22Rv1 (cell line): ENCODE data around the gene DPAGT1.

Experiments used
- H3K27ac ChIP-seq: fragments of 450-650 bp; 2 replicates; pipeline ENCODE4 v1.5.1; 2017
- ZFX ChIP-seq: fragments of 450-650 bp; IDR thresholded peaks from 2 replicates; pipeline ENCODE4 v1.6.1; 2017; ENCODE audit warnings: antibody characterized with exemption, borderline replicate concordance
- TF ChIP-seq, protein P1 (sequence below): fragments of 450-650 bp; IDR thresholded peaks from 2 replicates; pipeline ENCODE4 v1.5.1; 2017; ENCODE audit warnings: mild to moderate bottlenecking

DPAGT1 gene

DNA sequence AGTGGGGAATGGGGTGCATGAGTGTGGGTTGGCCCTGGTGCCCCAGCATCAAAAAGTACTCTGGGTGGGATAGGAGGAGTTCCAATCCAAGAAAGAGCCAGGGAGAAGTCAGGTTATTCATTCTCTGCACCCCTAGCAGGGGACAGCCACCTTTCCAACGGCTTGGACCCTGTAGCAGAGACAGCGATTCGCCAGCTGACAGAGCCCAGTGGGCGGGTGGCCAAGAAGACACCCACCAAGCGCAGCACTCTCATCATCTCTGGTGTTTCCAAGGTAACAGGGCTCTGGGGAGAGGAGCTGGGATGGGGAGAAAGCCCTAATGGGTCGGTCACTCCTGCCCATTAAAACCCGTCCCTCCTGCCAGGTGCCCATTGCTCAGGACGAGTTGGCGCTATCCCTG, 12.1 kb upstream of the DPAGT1 start:
- TF ChIP-seq, protein P1, sequence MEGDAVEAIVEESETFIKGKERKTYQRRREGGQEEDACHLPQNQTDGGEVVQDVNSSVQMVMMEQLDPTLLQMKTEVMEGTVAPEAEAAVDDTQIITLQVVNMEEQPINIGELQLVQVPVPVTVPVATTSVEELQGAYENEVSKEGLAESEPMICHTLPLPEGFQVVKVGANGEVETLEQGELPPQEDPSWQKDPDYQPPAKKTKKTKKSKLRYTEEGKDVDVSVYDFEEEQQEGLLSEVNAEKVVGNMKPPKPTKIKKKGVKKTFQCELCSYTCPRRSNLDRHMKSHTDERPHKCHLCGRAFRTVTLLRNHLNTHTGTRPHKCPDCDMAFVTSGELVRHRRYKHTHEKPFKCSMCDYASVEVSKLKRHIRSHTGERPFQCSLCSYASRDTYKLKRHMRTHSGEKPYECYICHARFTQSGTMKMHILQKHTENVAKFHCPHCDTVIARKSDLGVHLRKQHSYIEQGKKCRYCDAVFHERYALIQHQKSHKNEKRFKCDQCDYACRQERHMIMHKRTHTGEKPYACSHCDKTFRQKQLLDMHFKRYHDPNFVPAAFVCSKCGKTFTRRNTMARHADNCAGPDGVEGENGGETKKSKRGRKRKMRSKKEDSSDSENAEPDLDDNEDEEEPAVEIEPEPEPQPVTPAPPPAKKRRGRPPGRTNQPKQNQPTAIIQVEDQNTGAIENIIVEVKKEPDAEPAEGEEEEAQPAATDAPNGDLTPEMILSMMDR, result no peak
- no peak for TF ChIP-seq ZFX
- no peak overlapping the region for H3K27ac ChIP-seq

DNA sequence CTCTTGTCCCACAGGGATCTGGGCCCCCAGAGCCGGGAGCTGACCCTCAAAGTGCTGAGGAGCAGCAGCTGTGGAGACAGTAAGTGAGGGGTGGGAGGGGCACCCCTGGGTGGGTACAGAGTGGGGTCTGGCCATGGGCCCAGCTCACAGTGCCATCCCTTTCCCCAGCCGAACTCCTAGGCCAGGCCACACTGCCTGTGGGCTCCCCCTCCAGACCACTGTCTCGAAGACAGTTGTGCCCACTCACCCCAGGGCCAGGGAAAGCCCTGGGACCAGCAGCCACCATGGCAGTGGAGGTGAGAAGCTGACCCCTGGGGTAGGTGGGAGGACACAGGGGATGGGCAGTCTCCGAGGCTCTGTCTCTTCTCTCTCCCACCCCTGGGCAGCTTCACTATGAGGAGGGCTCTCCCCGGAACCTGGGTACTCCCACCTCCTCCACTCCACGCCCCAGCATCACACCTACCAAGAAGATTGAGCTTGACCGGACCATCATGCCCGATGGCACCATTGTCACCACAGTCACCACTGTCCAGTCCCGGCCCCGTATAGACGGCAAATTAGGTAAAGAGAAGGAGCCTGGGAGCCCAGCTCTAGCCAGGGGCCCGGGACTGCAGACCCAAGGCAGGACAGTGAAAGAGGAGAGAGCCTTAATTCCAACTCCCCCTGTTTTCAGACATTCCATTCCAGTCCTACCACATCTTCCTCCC, 10.8 kb upstream of the DPAGT1 start:
- no peak for TF ChIP-seq ZFX
- no peak overlapping the region for H3K27ac ChIP-seq

DNA sequence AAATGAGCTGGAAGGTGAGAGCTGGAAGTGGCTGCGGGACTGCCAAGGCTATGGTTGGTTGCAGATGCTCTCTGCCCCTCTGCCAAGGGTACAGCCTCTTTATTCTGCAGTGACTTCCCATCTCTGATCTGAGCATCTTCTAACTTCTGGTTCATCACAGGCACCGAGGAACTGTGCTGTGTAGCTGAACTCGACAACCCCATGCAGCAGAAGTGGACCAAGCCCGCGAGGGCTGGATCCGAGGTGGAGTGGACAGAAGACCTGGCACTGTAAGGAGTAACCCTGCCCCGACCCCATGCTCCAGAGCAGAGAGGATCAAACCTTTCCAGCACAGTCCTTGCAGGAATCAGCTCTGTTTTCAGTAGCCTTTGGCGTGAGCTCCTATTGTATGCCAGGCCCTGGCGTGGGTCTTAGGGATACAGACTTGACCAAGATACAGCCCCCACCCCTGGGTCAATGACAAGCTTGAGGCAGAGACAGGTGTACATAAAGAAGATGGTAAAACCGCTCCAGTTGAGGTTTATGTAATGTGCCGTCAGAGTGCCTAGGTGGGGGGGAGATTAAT, 9.8 kb upstream of the DPAGT1 start:
- TF ChIP-seq, protein P1, result no peak
- TF ChIP-seq ZFX, result no peak
- no peak overlapping the region for H3K27ac ChIP-seq

DNA sequence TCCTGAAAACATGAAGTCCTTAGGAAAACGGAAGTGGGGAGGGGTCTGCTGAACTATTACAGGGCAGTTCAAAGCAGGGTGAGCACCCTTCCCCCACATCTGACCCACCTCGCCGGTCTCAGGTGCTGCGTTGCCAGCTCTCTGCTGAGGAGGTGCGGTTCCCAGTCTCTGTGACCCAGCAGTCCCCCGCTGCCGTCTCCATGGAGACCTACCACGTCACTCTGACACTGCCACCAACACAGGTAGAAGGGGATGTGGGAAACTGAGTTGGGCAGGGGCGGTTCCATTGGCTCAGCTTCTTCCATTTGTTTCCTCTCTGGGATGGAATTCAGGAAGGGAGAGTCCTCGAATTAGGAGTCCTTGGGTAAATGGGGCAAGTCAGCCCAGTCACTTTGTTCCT, 8.8 kb upstream of the DPAGT1 start:
- peak overlapping the region; percentile 17; the same call in 1 of the 2 replicates for H3K27ac ChIP-seq
- no peak for TF ChIP-seq ZFX
- TF ChIP-seq, protein P1, result no peak

DNA sequence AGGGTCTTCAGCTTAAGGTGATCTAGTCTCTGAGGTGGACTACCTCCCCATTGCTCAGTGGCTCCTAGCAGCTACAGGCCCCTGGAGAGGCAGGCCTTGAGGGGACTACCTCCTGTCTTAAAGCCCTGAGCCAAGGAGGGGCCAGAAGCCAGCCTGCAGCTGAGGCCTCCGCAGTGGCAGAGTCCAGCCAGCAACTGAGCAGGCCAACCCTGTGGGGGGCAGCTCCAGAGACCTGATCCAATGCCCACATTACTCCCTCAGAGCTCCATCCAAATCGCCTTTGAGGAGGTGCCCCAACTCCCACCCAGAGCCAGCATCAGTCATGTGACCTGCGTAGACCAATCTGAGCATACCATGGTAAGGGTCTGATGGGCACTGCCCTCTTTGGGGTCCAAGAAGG, 8.2 kb upstream of the DPAGT1 start:
- H3K27ac ChIP-seq, result peak overlapping the region; percentile 17; the same call in 1 of the 2 replicates
- TF ChIP-seq, protein P1, result no peak
- no peak for TF ChIP-seq ZFX

DNA sequence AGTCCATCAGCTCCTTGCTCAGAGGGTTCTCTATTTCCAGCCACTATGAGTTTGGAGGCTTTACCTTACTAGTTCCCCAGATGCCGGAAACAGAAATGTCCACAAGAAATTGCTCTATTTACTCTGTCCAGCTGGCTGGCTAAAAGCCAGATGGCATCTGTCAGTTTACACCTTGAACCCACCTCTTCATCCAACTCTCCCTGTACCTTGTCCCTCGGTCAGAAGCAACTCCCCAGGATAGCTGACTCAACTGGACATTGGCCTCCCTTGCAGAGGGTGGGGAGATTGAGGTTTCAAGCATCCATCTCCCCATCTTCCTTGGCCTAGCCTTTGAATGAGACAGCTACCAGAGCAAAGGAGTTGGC, 7.2 kb upstream of the DPAGT1 start:
- peak overlapping the region; percentile 82 for H3K27ac ChIP-seq

DNA sequence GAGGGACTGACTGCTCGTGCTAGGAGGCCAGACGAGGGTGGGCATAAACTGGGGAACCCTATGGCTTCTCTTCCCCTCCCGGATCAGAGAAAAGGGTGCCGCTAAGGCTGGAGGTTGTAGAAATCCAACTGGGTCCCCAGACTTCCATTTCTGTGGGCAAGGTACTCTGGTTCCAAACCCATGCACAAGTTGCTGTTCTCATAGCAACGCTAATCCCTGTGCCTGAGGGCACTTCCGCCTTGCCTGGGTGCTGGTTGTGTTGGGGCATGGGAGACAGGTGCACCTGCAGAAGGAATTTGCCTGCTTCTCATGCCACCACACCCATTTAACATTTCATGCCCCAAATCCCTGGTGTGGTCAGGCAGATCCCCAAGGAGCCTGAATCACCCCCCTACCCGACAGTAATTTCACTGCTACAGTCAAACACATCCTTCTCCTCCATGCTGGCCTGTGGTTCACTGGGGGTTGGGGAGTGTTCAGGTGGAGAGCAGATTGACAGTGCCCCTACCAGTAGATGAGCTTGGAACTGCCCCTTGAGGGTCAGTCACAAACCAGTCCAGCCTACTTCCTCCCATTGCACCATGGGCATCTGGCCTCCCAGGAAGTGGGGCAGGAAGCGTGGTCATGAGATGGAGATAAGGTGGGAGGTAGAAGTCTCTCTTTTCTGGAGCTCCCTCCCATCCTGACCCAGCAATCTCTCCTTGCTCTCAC, 6.6 kb upstream of the DPAGT1 start:
- H3K27ac ChIP-seq, result peak overlapping the region; percentile 82
- no peak for TF ChIP-seq ZFX
- TF ChIP-seq, protein P1, result no peak

More for the DNA sequence above, 7.2 kb upstream of the DPAGT1 start:
- no peak for TF ChIP-seq ZFX
- TF ChIP-seq, protein P1, result no peak
